Measurements from ENCODE around the gene DCTN3. TPM values are rescaled to one million over a fixed set of nuclear protein-coding genes. Genes with fewer than 3 reads are reported as not detected.

Gene DCTN3
- total and polyA plus RNA-seq, 2 donors from 2014 or later, result 92.0 to 175 TPM

GRCh38 chr9:34629491-34629808, 9.2 kb upstream of the DCTN3 start:
- Histone ChIP-seq H3K4me1 (ENCODE audit: control insufficient read depth in 2 of 3, insufficient read depth in 2 of 3, low read depth in 1 of 3, low read length in 3 of 3) (peaks cover 0 to 11% (median 0%) of the 10 kb centered on the region in 3 donors), H3K36me3 (ENCODE audit: control insufficient read depth in 2 of 3, insufficient read depth in 3 of 3, low read length in 3 of 3) (no peaks in the 10 kb centered on the region), H3K27me3 (ENCODE audit: control insufficient read depth, insufficient read depth, low read length) (peaks cover 37% of the 10 kb centered on the region), H3K9ac (ENCODE audit: low read length in 3 of 3) (no peak overlapping the region), H3K4me3 (ENCODE audit: low read length in 3 of 3) (peak overlapping the region in 1 of 3 donors; percentile 52), H3K27ac (ENCODE audit: low read depth in 2 of 2, low read length in 2 of 2) (no peak overlapping the region), H3K9me3 (ENCODE audit: control insufficient read depth in 2 of 3, insufficient read depth in 1 of 3, low read length in 3 of 3) (no peaks in the 10 kb centered on the region)
- FAIRE-seq (no peak), DNase-seq (no peak)
- intact Hi-C loops (cut with DNase I), result no loop called here
- TF ChIP-seq CTCF (IDR thresholded peaks at IDR 0.05; ENCODE audit: borderline replicate concordance, extremely low read depth, insufficient read depth), result no peak

- intact Hi-C loops (cut with DNase I), result no loop called here
- no peaks in the 10 kb centered on the region for H3K36me3 ChIP-seq (ENCODE audit: control insufficient read depth in 2 of 3, insufficient read depth in 3 of 3, low read length in 3 of 3)
- H3K4me1 ChIP-seq (ENCODE audit: control insufficient read depth in 2 of 3, insufficient read depth in 2 of 3, low read depth in 1 of 3, low read length in 3 of 3), result peaks cover 0 to 11% (median 0%) of the 10 kb centered on the region in 3 donors
- H3K9ac ChIP-seq (ENCODE audit: low read length in 3 of 3), result no peak within 1 kb of the TSS
- no peaks in the 10 kb centered on the region for H3K9me3 ChIP-seq (ENCODE audit: control insufficient read depth in 2 of 3, insufficient read depth in 1 of 3, low read length in 3 of 3)
- DNase-seq, result peak in 3 of 5 donors; percentile 42 to 64 (median 63)
- H3K4me3 ChIP-seq (ENCODE audit: low read length in 3 of 3), result peak within 1 kb of the TSS in 2 of 3 donors; percentile 23 to 52
- H3K27ac ChIP-seq (ENCODE audit: low read depth in 2 of 2, low read length in 2 of 2), result no peak within 1 kb of the TSS
- no peak for FAIRE-seq
- TF ChIP-seq CTCF (IDR thresholded peaks at IDR 0.05; ENCODE audit: borderline replicate concordance, extremely low read depth, insufficient read depth), result peak; percentile 2
- peaks cover 40% of the 10 kb centered on the region for H3K27me3 ChIP-seq (ENCODE audit: control insufficient read depth, insufficient read depth, low read length)
Measured at GRCh38 chr9:34628656-34629490, 8.6 kb upstream of the DCTN3 start, which contains the start of gene ARID3C. ARID3C (minus strand) TSS chr9:34629066; CDS start chr9:34628014, 1,052 bp downstream.

- no peaks in the 10 kb centered on the region for H3K36me3 ChIP-seq (ENCODE audit: control insufficient read depth in 2 of 3, insufficient read depth in 3 of 3, low read length in 3 of 3)
- H3K9ac ChIP-seq (ENCODE audit: low read length in 3 of 3), result no peak overlapping the region
- H3K4me3 ChIP-seq (ENCODE audit: low read length in 3 of 3), result peak overlapping the region in 1 of 3 donors; percentile 21
- H3K27me3 ChIP-seq (ENCODE audit: control insufficient read depth, insufficient read depth, low read length), result peaks cover 44% of the 10 kb centered on the region
- no peak for DNase-seq
- H3K27ac ChIP-seq (ENCODE audit: low read depth in 2 of 2, low read length in 2 of 2), result no peak overlapping the region
- intact Hi-C loops (cut with DNase I), result no loop called here
- H3K4me1 ChIP-seq (ENCODE audit: control insufficient read depth in 2 of 3, insufficient read depth in 2 of 3, low read depth in 1 of 3, low read length in 3 of 3), result peaks cover 0 to 11% (median 0%) of the 10 kb centered on the region in 3 donors
- no peak for FAIRE-seq
- TF ChIP-seq CTCF (IDR thresholded peaks at IDR 0.05; ENCODE audit: borderline replicate concordance, extremely low read depth, insufficient read depth), result no peak
- no peaks in the 10 kb centered on the region for H3K9me3 ChIP-seq (ENCODE audit: control insufficient read depth in 2 of 3, insufficient read depth in 1 of 3, low read length in 3 of 3)
Measured at GRCh38 chr9:34627716-34628655, 7.7 kb upstream of the DCTN3 start.
